ACC112 (cell line): ENCODE data around the gene ANKRD9.
A peak's percentile ranks its signal among the peaks of the same experiment; 100 is the strongest.

Experiments used
- H2AFZ ChIP-seq: fragments of 200-600 bp; sonication (generic); one replicate; pipeline ENCODE4 v1.6.0; 2017; ENCODE audit warnings: antibody characterized with exemption, low read length; ENCODE audit not compliant: unreplicated experiment
- H3K27ac ChIP-seq: fragments of 200-600 bp; sonication (generic); 2 replicates; pipeline ENCODE4 v1.5.1; 2014; ENCODE audit warnings: low read depth, mild to moderate bottlenecking, antibody characterized with exemption, low read length, moderate library complexity
- H3K27me3 ChIP-seq: fragments of 200-600 bp; sonication (generic); 2 replicates; pipeline ENCODE4 v1.6.1; 2014; ENCODE audit warnings: mild to moderate bottlenecking, antibody characterized with exemption, low read length, moderate library complexity, mixed read lengths; ENCODE audit not compliant: insufficient read depth
- H3K36me3 ChIP-seq: fragments of 200-600 bp; sonication (generic); 2 replicates; pipeline ENCODE4 v1.6.1; 2016; ENCODE audit warnings: mild to moderate bottlenecking, antibody characterized with exemption, low read length, moderate library complexity, mixed read lengths; ENCODE audit not compliant: insufficient read depth
- H3K4me1 ChIP-seq: fragments of 200-600 bp; sonication (generic); one replicate; pipeline ENCODE4 v1.6.1; 2016; ENCODE audit warnings: low read length, mixed read lengths; ENCODE audit not compliant: insufficient read depth, unreplicated experiment, control insufficient read depth
- H3K4me3 ChIP-seq: fragments of 200-600 bp; sonication (generic); 2 replicates; pipeline ENCODE4 v1.5.1; 2014; ENCODE audit warnings: mild to moderate bottlenecking, low read depth, low read length
- H3K79me2 ChIP-seq: fragments of 200-600 bp; sonication (generic); one replicate; pipeline ENCODE4 v1.6.0; 2016; ENCODE audit warnings: low read length; ENCODE audit not compliant: control insufficient read depth, unreplicated experiment, insufficient read depth

The ANKRD9 gene

GRCh38 chr14:102508774-102509745 lies 516 bp downstream of the ANKRD9 start:
- Histone ChIP-seq H3K79me2 (no peaks in the 10 kb centered on the region), H3K27me3 (no peaks in the 10 kb centered on the region), H3K27ac (peak overlapping the region; percentile 30; the same call in 1 of the 2 replicates), H3K4me1 (peaks cover 8% of the 10 kb centered on the region), H3K36me3 (no peaks in the 10 kb centered on the region), H3K4me3 (peak overlapping the region; percentile 79), H2AFZ (peak overlapping the region; percentile 9)

DNA sequence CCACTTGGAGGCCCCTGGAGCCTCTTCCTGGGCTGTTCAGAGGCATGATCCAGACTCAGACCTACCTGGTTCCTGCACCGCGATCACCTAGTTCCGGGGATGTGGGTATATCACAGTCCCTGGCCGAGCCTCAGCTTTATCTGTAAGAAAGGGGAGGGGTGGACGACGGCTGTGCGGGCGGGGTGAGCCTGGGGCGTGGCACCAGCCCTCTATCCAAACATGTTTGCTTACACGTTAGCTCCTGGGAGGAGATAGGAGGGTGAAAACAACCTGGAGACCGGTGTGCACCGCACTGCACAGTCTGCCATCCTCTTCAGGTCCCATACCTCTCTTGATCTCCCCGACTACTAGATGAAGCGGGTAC lies 1.2 kb downstream of the ANKRD9 start:
- peaks cover 8% of the 10 kb centered on the region for H3K4me1 ChIP-seq
- H3K4me3 ChIP-seq, result peak overlapping the region; percentile 79
- H3K27me3 ChIP-seq, result no peaks in the 10 kb centered on the region
- no peaks in the 10 kb centered on the region for H3K36me3 ChIP-seq
- H3K27ac ChIP-seq, result peak overlapping the region; percentile 30; the same call in 1 of the 2 replicates
- H3K79me2 ChIP-seq, result no peaks in the 10 kb centered on the region
- no peak overlapping the region for H2AFZ ChIP-seq

GRCh38 chr14:102507857-102508312 lies 1.7 kb downstream of the ANKRD9 start:
- H2AFZ ChIP-seq, result no peak overlapping the region
- H3K4me1 ChIP-seq, result peaks cover 8% of the 10 kb centered on the region
- no peaks in the 10 kb centered on the region for H3K27me3 ChIP-seq
- H3K79me2 ChIP-seq, result no peaks in the 10 kb centered on the region
- no peak overlapping the region for H3K4me3 ChIP-seq
- H3K36me3 ChIP-seq, result no peaks in the 10 kb centered on the region
- H3K27ac ChIP-seq, result no peak overlapping the region

- Histone ChIP-seq H3K79me2 (no peaks in the 10 kb centered on the region), H3K4me3 (no peak overlapping the region), H3K4me1 (peaks cover 8% of the 10 kb centered on the region), H2AFZ (no peak overlapping the region), H3K36me3 (no peaks in the 10 kb centered on the region), H3K27ac (no peak overlapping the region), H3K27me3 (no peaks in the 10 kb centered on the region)
Observed at GRCh38 chr14:102507081-102507856, 2.3 kb downstream of the ANKRD9 start.

- Histone ChIP-seq H3K4me1 (peaks cover 8% of the 10 kb centered on the region), H3K27me3 (no peaks in the 10 kb centered on the region), H3K79me2 (no peaks in the 10 kb centered on the region), H3K27ac (no peak overlapping the region), H2AFZ (no peak overlapping the region), H3K36me3 (no peaks in the 10 kb centered on the region), H3K4me3 (no peak overlapping the region)
Observed at GRCh38 chr14:102506626-102506925, 3.0 kb downstream of the ANKRD9 start.

DNA sequence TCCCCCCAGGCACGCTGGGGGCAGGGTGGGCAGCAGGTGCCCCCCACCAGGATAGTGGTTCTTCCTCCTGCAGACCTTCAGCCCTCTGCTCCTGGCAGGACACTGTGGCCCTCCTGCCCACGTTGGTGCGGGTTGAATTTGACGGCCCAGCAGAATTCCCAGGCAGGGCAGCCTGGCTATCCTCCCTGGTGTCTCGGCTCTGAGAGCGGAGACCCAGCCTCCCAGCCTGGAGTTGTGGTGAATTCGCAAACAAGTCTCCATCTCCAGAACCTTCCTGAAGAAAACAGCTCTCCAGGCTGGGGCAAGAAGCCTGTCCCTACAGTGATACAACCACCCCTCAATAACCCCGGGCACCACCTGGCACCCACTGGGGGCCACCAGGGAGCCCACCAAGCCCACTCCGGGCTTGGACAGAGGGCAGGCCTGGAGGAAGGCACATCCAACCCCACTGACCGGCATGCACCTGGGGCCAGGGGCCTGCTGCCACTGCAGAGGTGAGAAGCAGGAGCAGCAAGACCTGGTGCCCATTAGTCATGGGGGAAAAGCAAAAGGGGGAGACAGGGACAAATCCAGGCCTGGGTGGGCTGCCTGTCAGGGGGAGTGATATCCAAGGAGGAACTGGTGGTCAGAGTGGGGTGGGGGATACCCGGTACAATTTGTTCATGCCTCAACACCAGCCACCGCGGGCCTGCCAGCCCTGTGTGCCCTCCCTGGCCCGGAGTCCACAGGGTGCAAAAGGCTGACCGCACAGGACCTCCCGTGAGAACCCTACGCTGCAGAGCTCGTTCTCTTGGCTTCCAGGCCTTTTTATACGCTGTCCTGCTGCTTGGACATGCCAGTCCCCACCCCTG lies 3.6 kb downstream of the ANKRD9 start:
- no peak overlapping the region for H3K27ac ChIP-seq
- H3K36me3 ChIP-seq, result no peaks in the 10 kb centered on the region
- H3K4me1 ChIP-seq, result peaks cover 8% of the 10 kb centered on the region

DNA sequence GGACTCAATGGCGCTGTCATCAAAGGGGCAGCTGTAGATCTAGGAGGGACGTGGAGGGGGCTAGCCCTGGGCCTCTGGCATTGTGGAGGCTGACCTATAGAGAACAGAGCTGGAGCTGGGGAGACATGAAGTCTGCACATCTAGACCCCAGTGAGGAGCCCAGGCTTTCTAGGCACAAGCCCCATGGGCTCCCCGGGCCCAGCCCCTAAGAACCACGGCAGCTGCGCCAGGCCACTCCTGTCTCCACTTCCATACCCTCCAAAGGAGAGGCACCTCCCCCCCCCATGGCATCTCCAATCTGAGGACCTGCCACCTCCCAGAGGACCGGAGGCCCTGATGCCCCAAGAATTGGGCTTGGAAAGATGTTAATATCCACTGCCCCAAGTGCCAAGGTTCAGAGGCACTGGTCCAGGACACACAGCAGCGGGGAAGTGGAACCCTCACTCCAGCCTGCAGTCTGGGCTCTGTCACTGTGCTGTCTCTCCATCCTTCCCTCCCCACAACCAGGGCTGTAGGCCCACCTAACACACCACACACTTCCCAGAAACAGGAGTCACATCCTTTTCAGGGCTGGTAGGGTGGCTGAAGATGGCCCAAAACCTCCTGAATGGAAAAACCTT lies 4.5 kb downstream of the ANKRD9 start:
- Histone ChIP-seq H3K4me3 (no peak overlapping the region), H3K79me2 (no peaks in the 10 kb centered on the region), H2AFZ (no peak overlapping the region), H3K4me1 (peaks cover 17% of the 10 kb centered on the region), H3K27ac (no peak overlapping the region), H3K27me3 (no peaks in the 10 kb centered on the region), H3K36me3 (no peaks in the 10 kb centered on the region)

More for the DNA sequence above, 3.6 kb downstream of the ANKRD9 start:
- Histone ChIP-seq H2AFZ (no peak overlapping the region), H3K4me3 (no peak overlapping the region), H3K27me3 (no peaks in the 10 kb centered on the region), H3K79me2 (no peaks in the 10 kb centered on the region)

DNA sequence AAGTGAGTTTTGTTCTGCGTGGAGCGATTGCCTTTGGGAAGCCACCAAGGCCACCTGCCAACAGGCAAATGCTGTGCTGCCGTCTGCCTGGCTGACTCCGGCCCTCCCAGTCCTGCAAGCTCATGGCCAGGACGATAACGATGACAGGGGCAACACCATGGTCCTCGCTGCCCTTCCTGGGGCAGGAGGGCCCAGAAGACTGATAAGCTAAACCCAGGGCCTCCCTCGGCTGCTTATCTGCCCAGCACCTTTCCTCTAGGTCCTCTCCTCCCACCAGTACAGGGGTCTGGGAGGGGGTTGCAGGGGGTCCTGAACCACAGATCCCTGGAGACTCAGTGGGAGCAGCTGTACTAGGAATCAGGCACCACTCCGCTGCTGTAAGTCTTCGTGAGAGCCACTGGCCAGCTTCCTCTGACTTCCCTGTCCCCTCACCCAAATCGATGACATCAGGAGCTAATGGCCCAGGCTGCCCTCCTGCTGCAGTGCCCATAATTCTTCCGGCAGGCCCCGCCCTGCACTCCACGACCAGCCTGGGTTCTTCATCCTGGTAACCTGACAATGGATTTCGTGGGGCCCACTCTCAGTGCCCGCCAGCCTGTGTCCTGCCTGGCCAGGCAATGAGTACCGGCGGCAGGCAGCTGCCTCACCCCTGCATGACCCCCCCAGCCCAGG lies 5.1 kb downstream of the ANKRD9 start:
- Histone ChIP-seq H3K4me3 (no peak overlapping the region), H3K4me1 (peaks cover 19% of the 10 kb centered on the region), H2AFZ (no peak overlapping the region), H3K36me3 (no peaks in the 10 kb centered on the region), H3K27ac (no peak overlapping the region), H3K79me2 (no peaks in the 10 kb centered on the region), H3K27me3 (no peaks in the 10 kb centered on the region)

- no peaks in the 10 kb centered on the region for H3K36me3 ChIP-seq
- H3K27ac ChIP-seq, result no peak overlapping the region
- no peaks in the 10 kb centered on the region for H3K27me3 ChIP-seq
- H3K79me2 ChIP-seq, result no peaks in the 10 kb centered on the region
- peaks cover 16% of the 10 kb centered on the region for H3K4me1 ChIP-seq
- H3K4me3 ChIP-seq, result no peak overlapping the region
- H2AFZ ChIP-seq, result no peak overlapping the region
Observed at GRCh38 chr14:102503641-102504327, 5.8 kb downstream of the ANKRD9 start.
